ENCODE results near the gene KCNK17.

- no peak for TF ChIP-seq CTCF (IDR thresholded peaks at IDR 0.05)
- TF ChIP-seq POLR2A (IDR thresholded peaks at IDR 0.05), result no peak
These were observed 25.8 kb upstream of the KCNK17 start for GRCh38 chr6:39339868-39340550.

Data from upper lobe of left lung (tissue), 4 donors.